Prostate gland (tissue), 2 donors: ENCODE data around the gene ADIPOR2.

Experiments used
- POLR2A ChIP-seq: fragments of 450-650 bp; IDR thresholded peaks from one replicate; pipeline ENCODE4 v1.6.1; 2016; ENCODE audit warnings: antibody characterized with exemption, mild to moderate bottlenecking
- POLR2AphosphoS5 ChIP-seq: sonication (generic); formaldehyde crosslinking; IDR thresholded peaks from one replicate; pipeline ENCODE4 v1.6.1; 2017; ENCODE audit warnings: antibody characterized with exemption
- TF ChIP-seq, protein P1 (sequence below), 4 experiments: fragments of 200-600 bp in 2 of 4; fragments of 450-650 bp in 2 of 4; sonication (generic) in 2 of 4; IDR thresholded peaks; 1 replicate in 3 of 4; 2 replicates in 1 of 4; pipeline ENCODE4 v1.5.1; 2016 to 2019; ENCODE audit warnings: antibody characterized with exemption in 4 of 4, mild to moderate bottlenecking in 2 of 4, moderate library complexity in 2 of 4

DNA sequence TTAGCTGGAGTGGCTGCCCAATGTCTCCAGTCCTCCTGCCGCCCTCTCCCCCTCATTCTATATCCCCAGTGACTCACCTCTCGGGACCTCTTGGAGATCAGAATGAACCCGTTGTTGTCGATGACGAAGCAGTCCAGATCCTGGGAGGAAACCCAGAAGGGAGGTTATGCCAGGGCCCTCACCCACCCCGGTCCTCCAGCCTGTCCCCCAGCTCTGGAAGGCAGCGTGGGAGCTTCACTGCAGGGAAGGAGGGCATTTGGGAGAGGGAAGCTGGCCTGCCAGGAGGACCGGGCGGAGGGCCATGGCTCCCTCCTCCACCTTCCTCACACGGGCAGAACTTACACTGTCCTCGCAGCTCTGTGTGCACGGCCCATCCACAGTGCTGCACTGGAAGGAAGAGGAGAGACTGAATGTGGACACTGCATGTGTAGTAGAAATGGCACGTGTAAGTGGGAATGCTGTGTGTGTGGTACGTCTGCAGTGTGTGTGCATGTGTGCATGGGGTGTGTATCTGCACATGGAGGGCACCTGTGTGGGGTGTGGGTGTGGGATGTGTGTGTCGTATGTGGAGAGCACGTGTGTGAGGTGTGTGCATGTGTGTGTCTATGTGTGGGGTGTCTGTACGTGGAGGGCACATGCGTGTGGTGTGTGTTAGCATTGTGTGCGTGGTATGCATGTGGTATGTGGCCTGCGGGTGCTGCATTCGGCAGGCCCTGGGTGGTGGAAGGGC is 119.5 kb downstream of the ADIPOR2 start:
- TF ChIP-seq POLR2AphosphoS5 = no peak
- TF ChIP-seq, protein P1, sequence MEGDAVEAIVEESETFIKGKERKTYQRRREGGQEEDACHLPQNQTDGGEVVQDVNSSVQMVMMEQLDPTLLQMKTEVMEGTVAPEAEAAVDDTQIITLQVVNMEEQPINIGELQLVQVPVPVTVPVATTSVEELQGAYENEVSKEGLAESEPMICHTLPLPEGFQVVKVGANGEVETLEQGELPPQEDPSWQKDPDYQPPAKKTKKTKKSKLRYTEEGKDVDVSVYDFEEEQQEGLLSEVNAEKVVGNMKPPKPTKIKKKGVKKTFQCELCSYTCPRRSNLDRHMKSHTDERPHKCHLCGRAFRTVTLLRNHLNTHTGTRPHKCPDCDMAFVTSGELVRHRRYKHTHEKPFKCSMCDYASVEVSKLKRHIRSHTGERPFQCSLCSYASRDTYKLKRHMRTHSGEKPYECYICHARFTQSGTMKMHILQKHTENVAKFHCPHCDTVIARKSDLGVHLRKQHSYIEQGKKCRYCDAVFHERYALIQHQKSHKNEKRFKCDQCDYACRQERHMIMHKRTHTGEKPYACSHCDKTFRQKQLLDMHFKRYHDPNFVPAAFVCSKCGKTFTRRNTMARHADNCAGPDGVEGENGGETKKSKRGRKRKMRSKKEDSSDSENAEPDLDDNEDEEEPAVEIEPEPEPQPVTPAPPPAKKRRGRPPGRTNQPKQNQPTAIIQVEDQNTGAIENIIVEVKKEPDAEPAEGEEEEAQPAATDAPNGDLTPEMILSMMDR (IDR thresholded peaks at IDR 0.05) = no peak
- TF ChIP-seq POLR2A = no peak
